Measurements from ENCODE around the gene SLC43A1. TPM values are rescaled to one million over a fixed set of nuclear protein-coding genes. Genes with fewer than 3 reads are reported as not detected.

The SLC43A1 gene
- total RNA-seq, 2 donors from 2014 or later, result 8.4 to 9.1 TPM

DNA sequence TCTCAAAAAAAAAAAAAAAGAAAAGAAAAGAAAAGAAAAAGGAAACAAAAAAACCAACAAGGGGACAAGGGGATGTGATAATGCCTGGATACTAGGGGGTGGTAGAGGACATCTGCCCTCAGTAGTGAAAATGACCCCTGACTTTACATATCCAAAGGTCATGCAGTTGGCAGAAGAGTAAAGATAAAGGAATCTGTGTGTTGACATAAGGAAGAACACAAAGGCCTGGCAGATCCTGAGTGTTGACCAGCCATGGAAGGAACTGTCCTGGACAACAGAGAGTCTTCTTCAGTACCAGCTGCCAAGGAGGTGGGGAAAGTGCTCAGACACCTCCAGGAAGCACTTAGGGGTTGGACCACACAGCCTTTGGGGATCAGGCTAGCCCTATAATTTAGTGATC, 12.6 kb downstream of the SLC43A1 start:
- H3K27ac Mint-ChIP-seq, result no peak overlapping the region
- TF ChIP-seq, protein P1, sequence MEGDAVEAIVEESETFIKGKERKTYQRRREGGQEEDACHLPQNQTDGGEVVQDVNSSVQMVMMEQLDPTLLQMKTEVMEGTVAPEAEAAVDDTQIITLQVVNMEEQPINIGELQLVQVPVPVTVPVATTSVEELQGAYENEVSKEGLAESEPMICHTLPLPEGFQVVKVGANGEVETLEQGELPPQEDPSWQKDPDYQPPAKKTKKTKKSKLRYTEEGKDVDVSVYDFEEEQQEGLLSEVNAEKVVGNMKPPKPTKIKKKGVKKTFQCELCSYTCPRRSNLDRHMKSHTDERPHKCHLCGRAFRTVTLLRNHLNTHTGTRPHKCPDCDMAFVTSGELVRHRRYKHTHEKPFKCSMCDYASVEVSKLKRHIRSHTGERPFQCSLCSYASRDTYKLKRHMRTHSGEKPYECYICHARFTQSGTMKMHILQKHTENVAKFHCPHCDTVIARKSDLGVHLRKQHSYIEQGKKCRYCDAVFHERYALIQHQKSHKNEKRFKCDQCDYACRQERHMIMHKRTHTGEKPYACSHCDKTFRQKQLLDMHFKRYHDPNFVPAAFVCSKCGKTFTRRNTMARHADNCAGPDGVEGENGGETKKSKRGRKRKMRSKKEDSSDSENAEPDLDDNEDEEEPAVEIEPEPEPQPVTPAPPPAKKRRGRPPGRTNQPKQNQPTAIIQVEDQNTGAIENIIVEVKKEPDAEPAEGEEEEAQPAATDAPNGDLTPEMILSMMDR (conservative IDR thresholded peaks at IDR 0.05), result no peak
- Histone ChIP-seq H3K36me3 (ENCODE audit: control insufficient read depth, insufficient read depth, low read length) (no peaks in the 10 kb centered on the region), H3K4me3 (ENCODE audit: low read length) (no peak overlapping the region), H3K9ac (ENCODE audit: extremely low read depth, low read length, poor library complexity, severe bottlenecking) (no peak overlapping the region), H3K27me3 (ENCODE audit: control insufficient read depth, insufficient read depth, low read length, poor library complexity, severe bottlenecking) (no peaks in the 10 kb centered on the region), H3K9me3 (ENCODE audit: control insufficient read depth, low read length) (no peaks in the 10 kb centered on the region), H3K27ac (ENCODE audit: low read depth, low read length) (no peak overlapping the region), H3K4me1 (ENCODE audit: control insufficient read depth, insufficient read depth, low read length) (no peaks in the 10 kb centered on the region)
- no peak for DNase-seq
- H3K36me3 Mint-ChIP-seq (ENCODE audit: low read depth), result no peaks in the 10 kb centered on the region
- no peak overlapping the region for H3K4me3 Mint-ChIP-seq
- H3K4me1 Mint-ChIP-seq, result peaks cover 33% of the 10 kb centered on the region
- peaks cover 4% of the 10 kb centered on the region for H3K27me3 Mint-ChIP-seq (ENCODE audit: insufficient read depth)
- no peaks in the 10 kb centered on the region for H3K9me3 Mint-ChIP-seq

DNA sequence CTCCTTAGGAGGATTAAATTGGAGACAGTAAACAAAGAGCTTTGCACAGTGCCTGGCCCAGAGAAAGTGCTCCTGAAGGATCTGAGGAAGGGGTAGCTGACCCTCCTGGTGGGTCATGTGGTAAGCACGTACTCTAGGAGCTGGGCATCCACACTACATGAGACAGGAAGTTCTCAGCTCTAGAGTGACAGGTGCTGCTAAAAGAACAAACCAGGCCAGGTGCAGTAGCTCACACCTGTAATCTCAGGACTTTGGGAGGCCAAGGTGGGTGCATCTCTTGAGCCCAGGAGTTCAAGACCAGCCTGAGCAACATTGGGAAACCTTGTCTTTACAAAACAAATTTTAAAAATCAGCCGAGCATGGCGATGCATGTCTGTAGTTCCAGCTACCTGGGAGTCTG, 13.1 kb downstream of the SLC43A1 start:
- H3K27ac Mint-ChIP-seq, result no peak overlapping the region
- H3K4me3 Mint-ChIP-seq, result no peak overlapping the region
- peaks cover 4% of the 10 kb centered on the region for H3K27me3 Mint-ChIP-seq (ENCODE audit: insufficient read depth)
- no peaks in the 10 kb centered on the region for H3K36me3 Mint-ChIP-seq (ENCODE audit: low read depth)
- H3K27ac ChIP-seq (ENCODE audit: low read depth, low read length), result no peak overlapping the region
- H3K9me3 Mint-ChIP-seq, result no peaks in the 10 kb centered on the region
- peaks cover 38% of the 10 kb centered on the region for H3K4me1 Mint-ChIP-seq
- no peaks in the 10 kb centered on the region for H3K27me3 ChIP-seq (ENCODE audit: control insufficient read depth, insufficient read depth, low read length, poor library complexity, severe bottlenecking)
- H3K9ac ChIP-seq (ENCODE audit: extremely low read depth, low read length, poor library complexity, severe bottlenecking), result no peak overlapping the region
- WGBS, 2 experiments (ENCODE audit: insufficient coverage in 1 of 2, insufficient read length in 1 of 2), result 89 to 92% methylated on average over 1 to 3 of the region's 3 CpGs
- no peak overlapping the region for H3K4me3 ChIP-seq (ENCODE audit: low read length)
- no peaks in the 10 kb centered on the region for H3K9me3 ChIP-seq (ENCODE audit: control insufficient read depth, low read length)
- DNase-seq, result no peak
- H3K4me1 ChIP-seq (ENCODE audit: control insufficient read depth, insufficient read depth, low read length), result no peaks in the 10 kb centered on the region
- no peaks in the 10 kb centered on the region for H3K36me3 ChIP-seq (ENCODE audit: control insufficient read depth, insufficient read depth, low read length)
- TF ChIP-seq, protein P1 (conservative IDR thresholded peaks at IDR 0.05), result no peak

DNA sequence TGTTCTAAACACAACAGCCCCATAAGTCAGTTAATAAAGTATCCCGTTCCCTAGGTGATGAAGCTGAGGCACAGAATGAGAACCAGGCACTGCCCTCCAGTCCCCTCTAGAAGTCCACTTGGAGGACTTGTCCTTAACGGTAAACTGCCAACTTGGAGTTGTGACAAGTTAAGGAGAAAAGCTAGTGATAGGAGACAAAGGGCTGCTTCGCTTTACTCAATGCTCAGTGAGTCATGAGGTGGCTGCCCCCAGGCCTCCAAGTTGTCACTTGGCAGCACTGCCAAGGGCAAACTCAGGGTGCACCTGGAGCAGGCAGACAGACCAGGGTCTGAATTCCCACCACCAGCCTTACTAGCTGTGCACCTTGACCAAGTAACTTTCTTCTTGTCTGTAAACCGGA, 13.5 kb downstream of the SLC43A1 start:
- no peak for DNase-seq
- Mint-ChIP-seq H3K27me3 (ENCODE audit: insufficient read depth) (peaks cover 4% of the 10 kb centered on the region), H3K36me3 (ENCODE audit: low read depth) (no peaks in the 10 kb centered on the region), H3K9me3 (no peaks in the 10 kb centered on the region), H3K4me1 (peaks cover 39% of the 10 kb centered on the region), H3K27ac (no peak overlapping the region), H3K4me3 (no peak overlapping the region)
- Histone ChIP-seq H3K9me3 (ENCODE audit: control insufficient read depth, low read length) (no peaks in the 10 kb centered on the region), H3K27me3 (ENCODE audit: control insufficient read depth, insufficient read depth, low read length, poor library complexity, severe bottlenecking) (no peaks in the 10 kb centered on the region), H3K27ac (ENCODE audit: low read depth, low read length) (no peak overlapping the region), H3K36me3 (ENCODE audit: control insufficient read depth, insufficient read depth, low read length) (no peaks in the 10 kb centered on the region), H3K4me3 (ENCODE audit: low read length) (no peak overlapping the region), H3K9ac (ENCODE audit: extremely low read depth, low read length, poor library complexity, severe bottlenecking) (no peak overlapping the region), H3K4me1 (ENCODE audit: control insufficient read depth, insufficient read depth, low read length) (no peaks in the 10 kb centered on the region)
- 91 to 94% methylated on average over 4 of the region's 4 CpGs for WGBS, 2 experiments (ENCODE audit: insufficient coverage in 1 of 2, insufficient read length in 1 of 2)
- TF ChIP-seq, protein P1 (conservative IDR thresholded peaks at IDR 0.05), result no peak

All from endodermal cell (in vitro differentiated cells).